Neural progenitor cell (in vitro differentiated cells): ENCODE measurements around the gene C1QB.

Source experiments
- EZH2 ChIP-seq: fragments of 200-600 bp; sonication (generic); IDR thresholded peaks from 2 replicates; pipeline ENCODE4 v1.6.1; 2017; ENCODE audit warnings: antibody characterized with exemption, mild to moderate bottlenecking, moderate library complexity
- EZH2phosphoT487 ChIP-seq: fragments of 200-600 bp; sonication (generic); IDR thresholded peaks from 2 replicates; pipeline ENCODE4 v1.6.1; 2017; ENCODE audit warnings: antibody characterized with exemption
- TF ChIP-seq, protein P1 (sequence below): fragments of 200-600 bp; sonication (generic); IDR thresholded peaks from 2 replicates; pipeline ENCODE4 v1.5.1; 2017; ENCODE audit warnings: antibody characterized with exemption, mild to moderate bottlenecking

DNA sequence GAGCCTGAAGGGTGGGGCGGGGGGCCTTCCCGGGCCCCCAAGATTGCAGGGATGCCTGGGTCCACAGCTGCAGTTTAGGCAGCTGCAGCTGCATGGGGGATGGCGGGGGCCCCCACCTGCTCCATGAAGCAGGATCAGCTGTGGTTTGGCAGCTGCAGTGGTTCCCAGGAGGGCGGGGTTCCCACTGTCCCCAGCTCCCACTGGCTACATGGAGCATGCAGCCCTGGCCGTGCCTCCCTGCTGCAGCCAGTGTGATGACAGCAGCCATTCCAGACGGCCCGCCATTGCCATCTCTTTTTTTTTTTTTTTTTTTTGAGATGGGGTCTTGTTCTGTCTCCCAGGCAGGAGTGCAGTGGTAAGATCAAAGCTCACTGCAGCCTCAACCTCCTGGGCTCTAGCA is 17.6 kb upstream of the C1QB start:
- TF ChIP-seq, protein P1, sequence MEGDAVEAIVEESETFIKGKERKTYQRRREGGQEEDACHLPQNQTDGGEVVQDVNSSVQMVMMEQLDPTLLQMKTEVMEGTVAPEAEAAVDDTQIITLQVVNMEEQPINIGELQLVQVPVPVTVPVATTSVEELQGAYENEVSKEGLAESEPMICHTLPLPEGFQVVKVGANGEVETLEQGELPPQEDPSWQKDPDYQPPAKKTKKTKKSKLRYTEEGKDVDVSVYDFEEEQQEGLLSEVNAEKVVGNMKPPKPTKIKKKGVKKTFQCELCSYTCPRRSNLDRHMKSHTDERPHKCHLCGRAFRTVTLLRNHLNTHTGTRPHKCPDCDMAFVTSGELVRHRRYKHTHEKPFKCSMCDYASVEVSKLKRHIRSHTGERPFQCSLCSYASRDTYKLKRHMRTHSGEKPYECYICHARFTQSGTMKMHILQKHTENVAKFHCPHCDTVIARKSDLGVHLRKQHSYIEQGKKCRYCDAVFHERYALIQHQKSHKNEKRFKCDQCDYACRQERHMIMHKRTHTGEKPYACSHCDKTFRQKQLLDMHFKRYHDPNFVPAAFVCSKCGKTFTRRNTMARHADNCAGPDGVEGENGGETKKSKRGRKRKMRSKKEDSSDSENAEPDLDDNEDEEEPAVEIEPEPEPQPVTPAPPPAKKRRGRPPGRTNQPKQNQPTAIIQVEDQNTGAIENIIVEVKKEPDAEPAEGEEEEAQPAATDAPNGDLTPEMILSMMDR = no peak
- TF ChIP-seq EZH2 (no peak), EZH2phosphoT487 (no peak)
